ENCODE measurements around the gene SCN5A.

- TF ChIP-seq MAX (CRISPR knock-in tag; IDR thresholded peaks at IDR 0.05) (no peak), CTCF (IDR thresholded peaks at IDR 0.05) (no peak), IRF2 (CRISPR knock-in tag; IDR thresholded peaks at IDR 0.05; ENCODE audit: borderline replicate concordance, low read depth) (no peak), TEAD1 (CRISPR knock-in tag; IDR thresholded peaks at IDR 0.05) (no peak), NR2C2 (CRISPR knock-in tag; IDR thresholded peaks at IDR 0.05) (no peak), KAT7 (CRISPR knock-in tag; IDR thresholded peaks at IDR 0.05; ENCODE audit: borderline replicate concordance) (no peak), CBFB (CRISPR knock-in tag; IDR thresholded peaks at IDR 0.05; ENCODE audit: low read depth) (no peak), NFE2L1 (CRISPR knock-in tag; IDR thresholded peaks at IDR 0.05) (no peak), CREM (CRISPR knock-in tag; IDR thresholded peaks at IDR 0.05) (no peak), FOXP1 (CRISPR knock-in tag; IDR thresholded peaks at IDR 0.05; ENCODE audit: borderline replicate concordance) (no peak), ATF3 (CRISPR knock-in tag; conservative IDR thresholded peaks at IDR 0.05) (no peak)
Measured at GRCh38 chr3:38684546-38684945, 35.1 kb upstream of the SCN5A start.

Measured in WTC11 (cell line).